GM18505 (cell line): ENCODE results near the gene SETD6.
A peak's percentile ranks its signal among the peaks of the same experiment; 100 is the strongest.

Experiments
- ATAC-seq: cut with Tn5 transposase; IDR thresholded peaks from one replicate; pipeline ENCODE4 v1.9.1; 2021; ENCODE audit not compliant: unreplicated experiment
- POLR2A ChIP-seq: IDR thresholded peaks from 4 replicates; pipeline ENCODE4 v1.6.1; 2011; ENCODE audit warnings: borderline replicate concordance; ENCODE audit not compliant: insufficient read depth, insufficient read length; ENCODE audit errors: extremely low read depth

Gene SETD6

GRCh38 chr16:58507963-58508670 lies 7.2 kb upstream of the SETD6 start:
- TF ChIP-seq POLR2A, result no peak
- ATAC-seq, result no peak

GRCh38 chr16:58508671-58509251 lies 6.6 kb upstream of the SETD6 start:
- no peak for TF ChIP-seq POLR2A
- no peak for ATAC-seq

GRCh38 chr16:58509256-58510096 lies 5.8 kb upstream of the SETD6 start:
- TF ChIP-seq POLR2A, result no peak
- no peak for ATAC-seq

- TF ChIP-seq POLR2A, result no peak
- ATAC-seq, result no peak
Measured at GRCh38 chr16:58510097-58510775, 5.1 kb upstream of the SETD6 start.

GRCh38 chr16:58510776-58511628 lies 4.3 kb upstream of the SETD6 start:
- TF ChIP-seq POLR2A, result no peak

GRCh38 chr16:58511933-58512815 lies 3.1 kb upstream of the SETD6 start:
- no peak for TF ChIP-seq POLR2A
- ATAC-seq, result no peak

More at GRCh38 chr16:58510776-58511628, 4.3 kb upstream of the SETD6 start:
- no peak for ATAC-seq

GRCh38 chr16:58513874-58514273 lies 1.4 kb upstream of the SETD6 start:
- TF ChIP-seq POLR2A, result no peak
- no peak for ATAC-seq

- ATAC-seq, result peak; percentile 37
- TF ChIP-seq POLR2A, result no peak
Measured at GRCh38 chr16:58515871-58516767, 802 bp downstream of the SETD6 start.

- no peak for ATAC-seq
- no peak for TF ChIP-seq POLR2A
Measured at GRCh38 chr16:58516768-58517107, 1.4 kb downstream of the SETD6 start.

GRCh38 chr16:58518083-58518979 lies 3.0 kb downstream of the SETD6 start:
- TF ChIP-seq POLR2A, result no peak
- peak; percentile 32 for ATAC-seq
